ENCODE results near the gene TMEM229A.

- TF ChIP-seq CTCF (IDR thresholded peaks at IDR 0.05; ENCODE audit: low read depth, low read length) (no peak), POLR2A (IDR thresholded peaks at IDR 0.05; ENCODE audit: extremely low read depth, insufficient read length) (no peak), MAX (IDR thresholded peaks at IDR 0.05; ENCODE audit: low read depth, low read length) (no peak), MYC (IDR thresholded peaks at IDR 0.05; ENCODE audit: low read depth, low read length) (no peak)
These were observed 33.2 kb downstream of the TMEM229A start for GRCh38 chr7:123999703-124000102.

All from NB4 (cell line).